ENCODE results near the gene FLAD1. TPM values are rescaled to one million over a fixed set of nuclear protein-coding genes. Genes with fewer than 3 reads are reported as not detected.

The FLAD1 gene
- total RNA-seq, 1 experiment from 2014 or later: 75.1 TPM

GRCh38 chr1:155000726-155001424 is 17.7 kb downstream of the FLAD1 start:
- peak; percentile 100 for DNase-seq
- TF ChIP-seq CTCF (IDR thresholded peaks at IDR 0.05; ENCODE audit: unreplicated experiment): no peak
- intact Hi-C loops (cut with micrococcal nuclease; ENCODE audit: unreplicated experiment): loop anchor here (1.0 to 10.0 kb wide), 2 partner anchors 27 to 54 kb away; partner anchors contain the start of genes ADAM15 and CKS1B
- peak overlapping the region; percentile 93 for H3K27ac Mint-ChIP-seq (ENCODE audit: unreplicated experiment)
- peak overlapping the region; percentile 94 for H3K4me3 Mint-ChIP-seq (ENCODE audit: low read depth, unreplicated experiment)
- H3K4me1 Mint-ChIP-seq (ENCODE audit: low read depth, unreplicated experiment): peaks cover 48% of the 10 kb centered on the region
- H3K9me3 Mint-ChIP-seq (ENCODE audit: low read depth, unreplicated experiment): no peaks in the 10 kb centered on the region
- CTCF ChIA-PET: interaction anchor here (0.6 to 2.4 kb wide), 8 partner anchors 9 to 138 kb away, joined by 3 to 15 read pairs (median 4); partner anchors contain the start of genes FLAD1 and PYGO2
- peaks cover 66% of the 10 kb centered on the region for H3K36me3 Mint-ChIP-seq (ENCODE audit: insufficient read depth, unreplicated experiment)
- no peaks in the 10 kb centered on the region for H3K27me3 Mint-ChIP-seq (ENCODE audit: unreplicated experiment)
- no TSS peak for BruUV-seq (replicated peaks)

- Mint-ChIP-seq H3K27me3 (ENCODE audit: unreplicated experiment) (no peaks in the 10 kb centered on the region), H3K4me1 (ENCODE audit: low read depth, unreplicated experiment) (peaks cover 49% of the 10 kb centered on the region), H3K9me3 (ENCODE audit: low read depth, unreplicated experiment) (no peaks in the 10 kb centered on the region), H3K36me3 (ENCODE audit: insufficient read depth, unreplicated experiment) (peaks cover 66% of the 10 kb centered on the region), H3K27ac (ENCODE audit: unreplicated experiment) (peak overlapping the region; percentile 93), H3K4me3 (ENCODE audit: low read depth, unreplicated experiment) (peak overlapping the region; percentile 94)
- no TSS peak for BruUV-seq (replicated peaks)
- intact Hi-C loops (cut with micrococcal nuclease; ENCODE audit: unreplicated experiment): loop anchor here (1.0 to 10.0 kb wide), 2 partner anchors 27 to 53 kb away; partner anchors contain the start of genes ADAM15 and CKS1B
- no peak for TF ChIP-seq CTCF (IDR thresholded peaks at IDR 0.05; ENCODE audit: unreplicated experiment)
- DNase-seq: no peak
- CTCF ChIA-PET: interaction anchor here (0.6 to 0.9 kb wide), 5 partner anchors 9 to 138 kb away, joined by 3 to 5 read pairs (median 3); partner anchors contain the start of gene FLAD1
Observed at GRCh38 chr1:155001425-155001674, 18.2 kb downstream of the FLAD1 start.

GRCh38 chr1:155001675-155002463 is 18.7 kb downstream of the FLAD1 start:
- intact Hi-C loops (cut with micrococcal nuclease; ENCODE audit: unreplicated experiment): loop anchor here (1.0 to 10.0 kb wide), 3 partner anchors 15 to 53 kb away; partner anchors contain the start of genes ADAM15 and CKS1B
- H3K27ac Mint-ChIP-seq (ENCODE audit: unreplicated experiment): peak overlapping the region; percentile 93
- H3K27me3 Mint-ChIP-seq (ENCODE audit: unreplicated experiment): no peaks in the 10 kb centered on the region
- H3K4me1 Mint-ChIP-seq (ENCODE audit: low read depth, unreplicated experiment): peaks cover 54% of the 10 kb centered on the region
- H3K9me3 Mint-ChIP-seq (ENCODE audit: low read depth, unreplicated experiment): no peaks in the 10 kb centered on the region
- CTCF ChIA-PET: interaction anchor here (0.6 to 1.4 kb wide), 11 partner anchors 14 to 976 kb away, joined by 3 to 8 read pairs (median 4); partner anchors contain the start of gene FLAD1
- peak; percentile 40 for TF ChIP-seq CTCF (IDR thresholded peaks at IDR 0.05; ENCODE audit: unreplicated experiment)
- BruUV-seq (replicated peaks): TSS peak; percentile 43
- peaks cover 66% of the 10 kb centered on the region for H3K36me3 Mint-ChIP-seq (ENCODE audit: insufficient read depth, unreplicated experiment)
- peak overlapping the region; percentile 94 for H3K4me3 Mint-ChIP-seq (ENCODE audit: low read depth, unreplicated experiment)
- DNase-seq: peak; percentile 100

- Mint-ChIP-seq H3K4me3 (ENCODE audit: low read depth, unreplicated experiment) (peak within 1 kb of the TSS; percentile 94), H3K27me3 (ENCODE audit: unreplicated experiment) (no peaks in the 10 kb centered on the region), H3K4me1 (ENCODE audit: low read depth, unreplicated experiment) (peaks cover 61% of the 10 kb centered on the region), H3K36me3 (ENCODE audit: insufficient read depth, unreplicated experiment) (peaks cover 66% of the 10 kb centered on the region), H3K27ac (ENCODE audit: unreplicated experiment) (peak within 1 kb of the TSS; percentile 93), H3K9me3 (ENCODE audit: low read depth, unreplicated experiment) (no peaks in the 10 kb centered on the region)
- CTCF ChIA-PET: interaction anchor here (0.6 to 1.4 kb wide), 8 partner anchors 13 to 975 kb away, joined by 3 to 8 read pairs (median 5); no protein-coding TSS in a partner anchor
- no TSS peak for BruUV-seq (replicated peaks)
- TF ChIP-seq CTCF (IDR thresholded peaks at IDR 0.05; ENCODE audit: unreplicated experiment): peak; percentile 17
- DNase-seq: peak; percentile 66
- intact Hi-C loops (cut with micrococcal nuclease; ENCODE audit: unreplicated experiment): loop anchor here (2.0 to 10.0 kb wide), 2 partner anchors 14 to 52 kb away; partner anchors contain the start of gene ADAM15
Observed at GRCh38 chr1:155002464-155003226, 19.5 kb downstream of the FLAD1 start, which contains the start of gene ZBTB7B. TSS of gene ZBTB7B (plus strand) at chr1:155002802. CDS start at chr1:155014661, 11,859 bp downstream.
